Measurements from ENCODE around the gene POLR2J3.
"Not testable (repeated sequence)": the region's sequence is repeated elsewhere in the genome, so short reads cannot be mapped to it uniquely, and the experiment has no call there.

POLR2J3 gene

GRCh38 chr7:102542771-102543170, 29.6 kb downstream of the POLR2J3 start:
- ATAC-seq (ENCODE audit: insufficient read depth, low read depth); H3K79me2 ChIP-seq (ENCODE audit: insufficient read depth, low read length); DNase-seq; H3K9me3 ChIP-seq (ENCODE audit: insufficient read depth, low read length, severe bottlenecking); H3K4me2 ChIP-seq (ENCODE audit: insufficient read depth, low read length); H3K36me3 ChIP-seq (ENCODE audit: insufficient read depth, low read length); H3K4me3 ChIP-seq (ENCODE audit: low read depth in 1 of 2, low read length in 2 of 2); H4K20me1 ChIP-seq (ENCODE audit: insufficient read depth, low read length); H3K27me3 ChIP-seq (ENCODE audit: insufficient read depth, low read length, poor library complexity); H3K9ac ChIP-seq (ENCODE audit: low read depth, low read length); H3K27ac ChIP-seq (ENCODE audit: low read length); H3K4me1 ChIP-seq (ENCODE audit: insufficient read depth, low read length); H2AFZ ChIP-seq (ENCODE audit: low read depth, low read length): not testable (repeated sequence)

GRCh38 chr7:102542083-102542482, 30.3 kb downstream of the POLR2J3 start:
- H4K20me1 ChIP-seq (ENCODE audit: insufficient read depth, low read length); DNase-seq; H2AFZ ChIP-seq (ENCODE audit: low read depth, low read length); ATAC-seq (ENCODE audit: insufficient read depth, low read depth); H3K79me2 ChIP-seq (ENCODE audit: insufficient read depth, low read length); H3K4me2 ChIP-seq (ENCODE audit: insufficient read depth, low read length); H3K4me3 ChIP-seq (ENCODE audit: low read depth in 1 of 2, low read length in 2 of 2); H3K9me3 ChIP-seq (ENCODE audit: insufficient read depth, low read length, severe bottlenecking); H3K9ac ChIP-seq (ENCODE audit: low read depth, low read length); H3K27me3 ChIP-seq (ENCODE audit: insufficient read depth, low read length, poor library complexity); H3K4me1 ChIP-seq (ENCODE audit: insufficient read depth, low read length); H3K27ac ChIP-seq (ENCODE audit: low read length); H3K36me3 ChIP-seq (ENCODE audit: insufficient read depth, low read length): not testable (repeated sequence)

GRCh38 chr7:102540604-102541003, 31.8 kb downstream of the POLR2J3 start:
- ATAC-seq (ENCODE audit: insufficient read depth, low read depth); H3K4me2 ChIP-seq (ENCODE audit: insufficient read depth, low read length); H3K4me1 ChIP-seq (ENCODE audit: insufficient read depth, low read length); H3K36me3 ChIP-seq (ENCODE audit: insufficient read depth, low read length); H2AFZ ChIP-seq (ENCODE audit: low read depth, low read length); H3K9ac ChIP-seq (ENCODE audit: low read depth, low read length); H3K9me3 ChIP-seq (ENCODE audit: insufficient read depth, low read length, severe bottlenecking); H3K4me3 ChIP-seq (ENCODE audit: low read depth in 1 of 2, low read length in 2 of 2); H4K20me1 ChIP-seq (ENCODE audit: insufficient read depth, low read length); H3K27me3 ChIP-seq (ENCODE audit: insufficient read depth, low read length, poor library complexity); DNase-seq; H3K27ac ChIP-seq (ENCODE audit: low read length); H3K79me2 ChIP-seq (ENCODE audit: insufficient read depth, low read length): not testable (repeated sequence)

GRCh38 chr7:102535062-102535615, 37.2 kb downstream of the POLR2J3 start:
- not testable (repeated sequence) for H3K27me3 ChIP-seq (ENCODE audit: insufficient read depth, low read length, poor library complexity); H3K9ac ChIP-seq (ENCODE audit: low read depth, low read length); DNase-seq; H3K27ac ChIP-seq (ENCODE audit: low read length); H3K4me1 ChIP-seq (ENCODE audit: insufficient read depth, low read length); H3K9me3 ChIP-seq (ENCODE audit: insufficient read depth, low read length, severe bottlenecking); H3K79me2 ChIP-seq (ENCODE audit: insufficient read depth, low read length); H3K4me3 ChIP-seq (ENCODE audit: low read depth in 1 of 2, low read length in 2 of 2); H4K20me1 ChIP-seq (ENCODE audit: insufficient read depth, low read length); H3K4me2 ChIP-seq (ENCODE audit: insufficient read depth, low read length); H2AFZ ChIP-seq (ENCODE audit: low read depth, low read length); ATAC-seq (ENCODE audit: insufficient read depth, low read depth); H3K36me3 ChIP-seq (ENCODE audit: insufficient read depth, low read length)

- ATAC-seq (ENCODE audit: insufficient read depth, low read depth); H3K9me3 ChIP-seq (ENCODE audit: insufficient read depth, low read length, severe bottlenecking); H3K36me3 ChIP-seq (ENCODE audit: insufficient read depth, low read length); DNase-seq; H3K4me2 ChIP-seq (ENCODE audit: insufficient read depth, low read length); H2AFZ ChIP-seq (ENCODE audit: low read depth, low read length); H3K4me1 ChIP-seq (ENCODE audit: insufficient read depth, low read length); H3K79me2 ChIP-seq (ENCODE audit: insufficient read depth, low read length); H3K27ac ChIP-seq (ENCODE audit: low read length); H3K27me3 ChIP-seq (ENCODE audit: insufficient read depth, low read length, poor library complexity); H3K4me3 ChIP-seq (ENCODE audit: low read depth in 1 of 2, low read length in 2 of 2); H3K9ac ChIP-seq (ENCODE audit: low read depth, low read length); H4K20me1 ChIP-seq (ENCODE audit: insufficient read depth, low read length): not testable (repeated sequence)
Observed at GRCh38 chr7:102532127-102532526, 40.3 kb downstream of the POLR2J3 start.

GRCh38 chr7:102531583-102531982, 40.8 kb downstream of the POLR2J3 start:
- not testable (repeated sequence) for ATAC-seq (ENCODE audit: insufficient read depth, low read depth); H3K79me2 ChIP-seq (ENCODE audit: insufficient read depth, low read length)

GRCh38 chr7:102527822-102528793, 44.3 kb downstream of the POLR2J3 start:
- H3K79me2 ChIP-seq (ENCODE audit: insufficient read depth, low read length); ATAC-seq (ENCODE audit: insufficient read depth, low read depth); H2AFZ ChIP-seq (ENCODE audit: low read depth, low read length); H3K9me3 ChIP-seq (ENCODE audit: insufficient read depth, low read length, severe bottlenecking); DNase-seq; H4K20me1 ChIP-seq (ENCODE audit: insufficient read depth, low read length); H3K4me2 ChIP-seq (ENCODE audit: insufficient read depth, low read length); H3K27me3 ChIP-seq (ENCODE audit: insufficient read depth, low read length, poor library complexity); H3K4me1 ChIP-seq (ENCODE audit: insufficient read depth, low read length); H3K9ac ChIP-seq (ENCODE audit: low read depth, low read length); H3K36me3 ChIP-seq (ENCODE audit: insufficient read depth, low read length); H3K27ac ChIP-seq (ENCODE audit: low read length); H3K4me3 ChIP-seq (ENCODE audit: low read depth in 1 of 2, low read length in 2 of 2): not testable (repeated sequence)

More at GRCh38 chr7:102531583-102531982, 40.8 kb downstream of the POLR2J3 start:
- H3K9me3 ChIP-seq (ENCODE audit: insufficient read depth, low read length, severe bottlenecking); H3K4me3 ChIP-seq (ENCODE audit: low read depth in 1 of 2, low read length in 2 of 2); DNase-seq; H3K27ac ChIP-seq (ENCODE audit: low read length); H3K36me3 ChIP-seq (ENCODE audit: insufficient read depth, low read length); H3K4me2 ChIP-seq (ENCODE audit: insufficient read depth, low read length); H2AFZ ChIP-seq (ENCODE audit: low read depth, low read length); H4K20me1 ChIP-seq (ENCODE audit: insufficient read depth, low read length); H3K27me3 ChIP-seq (ENCODE audit: insufficient read depth, low read length, poor library complexity); H3K9ac ChIP-seq (ENCODE audit: low read depth, low read length); H3K4me1 ChIP-seq (ENCODE audit: insufficient read depth, low read length): not testable (repeated sequence)

GRCh38 chr7:102527182-102527581, 45.2 kb downstream of the POLR2J3 start:
- H4K20me1 ChIP-seq (ENCODE audit: insufficient read depth, low read length); H3K9me3 ChIP-seq (ENCODE audit: insufficient read depth, low read length, severe bottlenecking); H3K79me2 ChIP-seq (ENCODE audit: insufficient read depth, low read length); H3K9ac ChIP-seq (ENCODE audit: low read depth, low read length); H3K4me2 ChIP-seq (ENCODE audit: insufficient read depth, low read length); H3K4me3 ChIP-seq (ENCODE audit: low read depth in 1 of 2, low read length in 2 of 2); H3K36me3 ChIP-seq (ENCODE audit: insufficient read depth, low read length); ATAC-seq (ENCODE audit: insufficient read depth, low read depth); H3K4me1 ChIP-seq (ENCODE audit: insufficient read depth, low read length); H3K27ac ChIP-seq (ENCODE audit: low read length); H2AFZ ChIP-seq (ENCODE audit: low read depth, low read length); H3K27me3 ChIP-seq (ENCODE audit: insufficient read depth, low read length, poor library complexity); DNase-seq: not testable (repeated sequence)
